Neural progenitor cell (in vitro differentiated cells): Measurements from ENCODE around the gene ZPBP.

Source experiments
- CTCF ChIP-seq: fragments of 200-600 bp; sonication (generic); IDR thresholded peaks from 2 replicates; pipeline ENCODE4 v1.5.1; 2017; ENCODE audit warnings: antibody characterized with exemption, mild to moderate bottlenecking
- EZH2 ChIP-seq: fragments of 200-600 bp; sonication (generic); IDR thresholded peaks from 2 replicates; pipeline ENCODE4 v1.6.1; 2017; ENCODE audit warnings: antibody characterized with exemption, mild to moderate bottlenecking, moderate library complexity

DNA sequence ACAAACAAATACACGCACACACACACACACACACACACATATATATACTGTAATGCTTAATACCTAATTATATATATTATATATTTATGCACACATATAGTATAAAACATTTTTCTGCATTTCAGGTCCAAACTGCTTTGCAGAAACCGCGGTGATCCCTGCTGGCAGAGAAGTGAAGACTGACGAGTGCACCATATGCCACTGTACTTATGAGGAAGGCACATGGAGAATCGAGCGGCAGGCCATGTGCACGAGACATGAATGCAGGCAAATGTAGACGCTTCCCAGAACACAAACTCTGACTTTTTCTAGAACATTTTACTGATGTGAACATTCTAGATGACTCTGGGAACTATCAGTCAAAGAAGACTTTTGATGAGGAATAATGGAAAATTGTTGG, 181.1 kb downstream of the ZPBP start:
- no peak for TF ChIP-seq CTCF
- TF ChIP-seq EZH2, result no peak
